K562 (cell line): ENCODE data around the gene SATB2. TPM values are rescaled to one million over a fixed set of nuclear protein-coding genes. Genes with fewer than 3 reads are reported as not detected.

Experiments used
- ATAC-seq: fragments of 200-7000 bp; cut with Tn5 transposase; 3 replicates; pipeline ENCODE4 v1.9.1; 2020; ENCODE audit warnings: moderate library complexity
- BruUV-seq: library from RNA; stranded (reverse); fragments of 400-500 nt; replicated peaks from 2 replicates; lab custom pipeline; 2021; lab: Mats Ljungman, UMichigan
- CTCF ChIA-PET: fragments of 300-600 bp; formaldehyde crosslinking; extraction: SDS; loops from one replicate; lab custom pipeline; 2021; ENCODE audit warnings: low intra/inter-chr PET ratio; lab: Yijun Ruan, JAX
- POLR2A ChIA-PET: fragments of 300-600, 350-650 bp; sonication (Branson Sonifier 250); formaldehyde crosslinking; extraction: SDS; loops from one replicate; lab custom pipeline; 2021; ENCODE audit warnings: antibody characterized with exemption, inconsistent platforms; lab: Yijun Ruan, JAX
- DNase-seq, 4 experiments: peaks; one replicate each; pipeline versions ENCODE4 v3.0.0 to v3.0.0-alpha.2; 2011 to 2018; ENCODE audit warnings: low spot score in 3 of 4, mixed read lengths in 3 of 4; ENCODE audit errors: extremely low read depth in 1 of 4
- FAIRE-seq: peaks from 2 replicates; lab custom pipeline; 2011; peaks lifted over from hg19 to GRCh38; lab: Jason Lieb, UNC
- H2AFZ ChIP-seq: 2 replicates; pipeline ENCODE4 v1.6.0; 2011; ENCODE audit warnings: low read depth, low read length, control low read depth, inconsistent platforms
- H3K27ac ChIP-seq: fragments of 200-600 bp; 3 replicates; pipeline ENCODE4 v1.8.0; 2011; ENCODE audit warnings: low read depth, mild to moderate bottlenecking, control low read depth, inconsistent platforms, low read length, moderate library complexity, mixed read lengths; ENCODE audit errors: extremely low read depth
- H3K27me3 ChIP-seq, 2 experiments: fragments of 300-600 bp in 1 of 2; 2 replicates in 1 of 2; 3 replicates in 1 of 2; pipeline versions ENCODE4 v1.6.0 to v1.8.0; 2011; ENCODE audit warnings: inconsistent platforms in 2 of 2, low read length in 2 of 2, mild to moderate bottlenecking in 1 of 2, mixed read lengths in 1 of 2, moderate library complexity in 1 of 2; ENCODE audit not compliant: control insufficient read depth in 2 of 2, insufficient read depth in 2 of 2
- H3K36me3 ChIP-seq: fragments of 300-600 bp; 3 replicates; pipeline ENCODE4 v1.8.0; 2011; ENCODE audit warnings: mild to moderate bottlenecking, low read length, inconsistent platforms; ENCODE audit not compliant: control insufficient read depth, insufficient read depth
- H3K4me1 ChIP-seq, 2 experiments: fragments of 200-600 bp in 1 of 2; replicated peaks in 1 of 2; 2 replicates in 1 of 2; 3 replicates in 1 of 2; pipeline versions ENCODE4 v1.5.1 to v1.8.0; 2011; ENCODE audit warnings: inconsistent platforms in 2 of 2, low read length in 2 of 2, mild to moderate bottlenecking in 1 of 2, mixed read lengths in 1 of 2, moderate library complexity in 1 of 2; ENCODE audit not compliant: control insufficient read depth in 2 of 2, insufficient read depth in 2 of 2
- H3K4me2 ChIP-seq: 2 replicates; pipeline ENCODE4 v1.6.1; 2011; ENCODE audit warnings: low read length, control low read depth, inconsistent platforms, mixed read lengths; ENCODE audit not compliant: insufficient read depth
- H3K4me3 ChIP-seq: fragments of 200-600 bp; sonication (generic), shearing (Covaris generic); 2 replicates; pipeline ENCODE4 v1.5.1; 2016; ENCODE audit warnings: control low read depth, inconsistent platforms
- H3K79me2 ChIP-seq: fragments of 200-600 bp; 3 replicates; pipeline ENCODE4 v1.8.0; 2011; ENCODE audit warnings: low read length, inconsistent platforms; ENCODE audit not compliant: control insufficient read depth, insufficient read depth
- H3K9ac ChIP-seq, 2 experiments: 2 replicates each; pipeline versions ENCODE4 v1.6.0 to v1.6.1; 2011; ENCODE audit warnings: low read depth in 2 of 2, low read length in 2 of 2, control low read depth in 1 of 2, inconsistent platforms in 1 of 2, mild to moderate bottlenecking in 1 of 2, mixed read lengths in 1 of 2; ENCODE audit not compliant: insufficient read depth in 1 of 2
- H3K9me1 ChIP-seq: one replicate; pipeline ENCODE4 v1.6.0; 2011; ENCODE audit warnings: inconsistent platforms, mild to moderate bottlenecking, low read length, moderate library complexity; ENCODE audit not compliant: control insufficient read depth, insufficient read depth
- H3K9me3 ChIP-seq: replicated peaks from 2 replicates; pipeline ENCODE4 v1.5.1; 2011; ENCODE audit warnings: low read depth, low read length, inconsistent platforms; ENCODE audit not compliant: control insufficient read depth, insufficient read depth
- H4K20me1 ChIP-seq: replicated peaks from 2 replicates; pipeline ENCODE4 v1.6.1; 2011; ENCODE audit warnings: low read length, inconsistent platforms, mixed read lengths; ENCODE audit not compliant: control insufficient read depth, insufficient read depth
- FOXO4 ChIP-seq: fragments of 450-650 bp; formaldehyde crosslinking; IDR thresholded peaks from 2 replicates; pipeline ENCODE4 v1.4.0; 2020; ENCODE audit warnings: mild to moderate bottlenecking, moderate library complexity
- KAT8 ChIP-seq: fragments of 450-650 bp; IDR thresholded peaks from 2 replicates; pipeline ENCODE4 v1.6.1; 2016; ENCODE audit warnings: low read depth, mild to moderate bottlenecking
- MED1 ChIP-seq: sonication (generic); formaldehyde crosslinking; IDR thresholded peaks from 2 replicates; pipeline ENCODE4 v1.8.1; 2023; ENCODE audit warnings: missing genetic modification reagents, borderline replicate concordance
- NR2F6 ChIP-seq: fragments of 450-650 bp; formaldehyde crosslinking; IDR thresholded peaks from 2 replicates; pipeline ENCODE4 v1.4.0; 2020; ENCODE audit warnings: mild to moderate bottlenecking
- RBM17 ChIP-seq: fragments of 200-400 bp; formaldehyde crosslinking; IDR thresholded peaks from 2 replicates; pipeline ENCODE4 v1.6.1; 2017; ENCODE audit warnings: low read depth, mild to moderate bottlenecking, low read length, borderline replicate concordance
- SP1 ChIP-seq: sonication (generic); formaldehyde crosslinking; IDR thresholded peaks from 2 replicates; pipeline ENCODE4 v1.8.1; 2022; ENCODE audit warnings: mild to moderate bottlenecking, missing genetic modification reagents
- TFAM ChIP-seq: fragments of 250-450 bp; sonication (Bioruptor Pico); conservative IDR thresholded peaks from 2 replicates; pipeline ENCODE4 v1.5.0; 2021; ENCODE audit warnings: mild to moderate bottlenecking, moderate library complexity
- ZNF134 ChIP-seq: fragments of 250-450 bp; sonication (Bioruptor Pico); conservative IDR thresholded peaks from 2 replicates; pipeline ENCODE4 v1.4.0; 2020
- WGBS: fragments of 100-300 bp; shearing (Covaris generic); methylation state at CpG from one replicate; pipeline ENCODE4 v1.1.6; 2016; ENCODE audit warnings: low coverage, mixed read lengths; ENCODE audit not compliant: insufficient coverage; ENCODE audit errors: missing lambda C conversion rate; 5-methylcytosine and 5-hydroxymethylcytosine counted together
- in situ Hi-C: fragments of 300-500 bp; cut with MboI; formaldehyde crosslinking; loops from 4 replicates; pipeline ENCODE4 v1.15.0; 2018; ENCODE audit warnings: inconsistent platforms, mixed read lengths
- intact Hi-C: fragments of 100-400 bp; cut with micrococcal nuclease; formaldehyde crosslinking; loops from 2 replicates; pipeline ENCODE4 v1.14.2; 2022
- polyA plus RNA-seq, 8 experiments: library from polyadenylated mRNA; depleted of rRNA in 4 of 8; stranded (reverse) in 5 of 8; unstranded in 3 of 8; fragments of >200 nt; fragmentation: Nextera tagmentation in 2 of 8; fragmentation: Illumina TruSeq in 1 of 8; extraction: Ambion mirVana in 2 of 8; extraction: Trizol in 1 of 8; gene quantifications; 2 replicates each; pipeline versions ENCODE4 v1.2.1 to v1.2.3, GENCODE V29; 2011 to 2014; ENCODE audit warnings: inconsistent platforms in 1 of 8, missing spikeins in 1 of 8
- total RNA-seq, 7 experiments: library from RNA; depleted of rRNA in 6 of 7; stranded (reverse); fragments of >200 nt in 6 of 7; fragmentation: Illumina TruSeq in 2 of 7; extraction: Trizol in 2 of 7; gene quantifications; 2 replicates each; pipeline versions ENCODE4 v1.2.1 to v1.2.3, GENCODE V29; 2011 to 2021; ENCODE audit warnings: low replicate concordance in 1 of 7
- TF ChIP-seq, protein P1 (sequence below): sonication (generic); formaldehyde crosslinking; IDR thresholded peaks from 2 replicates; pipeline ENCODE4 v1.8.1; 2022; ENCODE audit warnings: missing genetic modification reagents
- TF ChIP-seq, protein P2 (sequence below): fragments of 250-450 bp; sonication (Bioruptor Pico); IDR thresholded peaks from 2 replicates; pipeline ENCODE4 v1.5.0; 2021
- TF ChIP-seq, protein P3 (sequence below), 2 experiments: IDR thresholded peaks in 1 of 2; conservative IDR thresholded peaks in 1 of 2; 2 replicates each; pipeline ENCODE4 v1.6.1; 2016; ENCODE audit warnings: low read depth in 2 of 2, mild to moderate bottlenecking in 1 of 2, missing compliant biosample characterization in 1 of 2, missing genetic modification characterization in 1 of 2, moderate library complexity in 1 of 2
- TF ChIP-seq, protein P4 (sequence below): sonication (generic); formaldehyde crosslinking; IDR thresholded peaks from 2 replicates; pipeline ENCODE4 v1.8.1; 2023; ENCODE audit warnings: mild to moderate bottlenecking, missing genetic modification reagents

The SATB2 gene
- total and polyA plus RNA-seq, 9 of the 15 experiments (the other 6 are each of a cell fraction or from before 2014, with no cell fraction given): 4.5 to 34.0 (median 15.1) TPM

- TF ChIP-seq, protein P1, sequence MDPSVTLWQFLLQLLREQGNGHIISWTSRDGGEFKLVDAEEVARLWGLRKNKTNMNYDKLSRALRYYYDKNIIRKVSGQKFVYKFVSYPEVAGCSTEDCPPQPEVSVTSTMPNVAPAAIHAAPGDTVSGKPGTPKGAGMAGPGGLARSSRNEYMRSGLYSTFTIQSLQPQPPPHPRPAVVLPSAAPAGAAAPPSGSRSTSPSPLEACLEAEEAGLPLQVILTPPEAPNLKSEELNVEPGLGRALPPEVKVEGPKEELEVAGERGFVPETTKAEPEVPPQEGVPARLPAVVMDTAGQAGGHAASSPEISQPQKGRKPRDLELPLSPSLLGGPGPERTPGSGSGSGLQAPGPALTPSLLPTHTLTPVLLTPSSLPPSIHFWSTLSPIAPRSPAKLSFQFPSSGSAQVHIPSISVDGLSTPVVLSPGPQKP (CRISPR knock-in tag): no peak
- TF ChIP-seq RBM17: no peak
Observed at GRCh38 chr2:199309973-199310372, 147.8 kb downstream of the SATB2 start (continued).

- Histone ChIP-seq H3K9me3 (no peaks in the 10 kb centered on the region), H3K9ac (no peak overlapping the region), H3K4me3 (no peak overlapping the region), H3K4me1 (no peaks in the 10 kb centered on the region), H2AFZ (no peak overlapping the region), H3K36me3 (peaks cover 93% of the 10 kb centered on the region), H3K27me3 (no peaks in the 10 kb centered on the region), H3K27ac (no peak overlapping the region), H3K9me1 (no peaks in the 10 kb centered on the region), H3K4me2 (no peak overlapping the region), H3K79me2 (no peaks in the 10 kb centered on the region), H4K20me1 (no peaks in the 10 kb centered on the region)
- ChIA-PET POLR2A (no interaction called here), CTCF (no interaction called here)
- intact Hi-C loops: no loop called here
- TF ChIP-seq ZNF134 (CRISPR knock-in tag): no peak
- TF ChIP-seq, protein P2, sequence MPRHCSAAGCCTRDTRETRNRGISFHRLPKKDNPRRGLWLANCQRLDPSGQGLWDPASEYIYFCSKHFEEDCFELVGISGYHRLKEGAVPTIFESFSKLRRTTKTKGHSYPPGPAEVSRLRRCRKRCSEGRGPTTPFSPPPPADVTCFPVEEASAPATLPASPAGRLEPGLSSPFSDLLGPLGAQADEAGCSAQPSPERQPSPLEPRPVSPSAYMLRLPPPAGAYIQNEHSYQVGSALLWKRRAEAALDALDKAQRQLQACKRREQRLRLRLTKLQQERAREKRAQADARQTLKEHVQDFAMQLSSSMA (CRISPR knock-in tag): no peak
- TF ChIP-seq FOXO4 (CRISPR knock-in tag): no peak
- TF ChIP-seq, protein P3, sequence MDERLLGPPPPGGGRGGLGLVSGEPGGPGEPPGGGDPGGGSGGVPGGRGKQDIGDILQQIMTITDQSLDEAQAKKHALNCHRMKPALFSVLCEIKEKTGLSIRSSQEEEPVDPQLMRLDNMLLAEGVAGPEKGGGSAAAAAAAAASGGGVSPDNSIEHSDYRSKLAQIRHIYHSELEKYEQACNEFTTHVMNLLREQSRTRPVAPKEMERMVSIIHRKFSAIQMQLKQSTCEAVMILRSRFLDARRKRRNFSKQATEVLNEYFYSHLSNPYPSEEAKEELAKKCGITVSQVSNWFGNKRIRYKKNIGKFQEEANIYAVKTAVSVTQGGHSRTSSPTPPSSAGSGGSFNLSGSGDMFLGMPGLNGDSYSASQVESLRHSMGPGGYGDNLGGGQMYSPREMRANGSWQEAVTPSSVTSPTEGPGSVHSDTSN (CRISPR knock-in tag; IDR thresholded peaks at IDR 0.05; ENCODE audit: low read depth): no peak
- TF ChIP-seq, protein P3 (tag; conservative IDR thresholded peaks at IDR 0.05; ENCODE audit: low read depth): no peak
- TF ChIP-seq KAT8: no peak
- TF ChIP-seq NR2F6: no peak
- no peak for TF ChIP-seq MED1 (CRISPR knock-in tag)
- no peak for TF ChIP-seq TFAM (CRISPR knock-in tag)
- TF ChIP-seq, protein P4, sequence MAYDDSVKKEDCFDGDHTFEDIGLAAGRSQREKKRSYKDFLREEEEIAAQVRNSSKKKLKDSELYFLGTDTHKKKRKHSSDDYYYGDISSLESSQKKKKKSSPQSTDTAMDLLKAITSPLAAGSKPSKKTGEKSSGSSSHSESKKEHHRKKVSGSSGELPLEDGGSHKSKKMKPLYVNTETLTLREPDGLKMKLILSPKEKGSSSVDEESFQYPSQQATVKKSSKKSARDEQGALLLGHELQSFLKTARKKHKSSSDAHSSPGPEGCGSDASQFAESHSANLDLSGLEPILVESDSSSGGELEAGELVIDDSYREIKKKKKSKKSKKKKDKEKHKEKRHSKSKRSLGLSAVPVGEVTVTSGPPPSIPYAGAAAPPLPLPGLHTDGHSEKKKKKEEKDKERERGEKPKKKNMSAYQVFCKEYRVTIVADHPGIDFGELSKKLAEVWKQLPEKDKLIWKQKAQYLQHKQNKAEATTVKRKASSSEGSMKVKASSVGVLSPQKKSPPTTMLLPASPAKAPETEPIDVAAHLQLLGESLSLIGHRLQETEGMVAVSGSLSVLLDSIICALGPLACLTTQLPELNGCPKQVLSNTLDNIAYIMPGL (CRISPR knock-in tag): no peak
- no peak for TF ChIP-seq SP1
- WGBS: 94% methylated on average over 4 of the region's 4 CpGs
- in situ Hi-C loops: no loop called here
- no TSS peak for BruUV-seq
- DNase-seq: no peak
- no peak for ATAC-seq
- no peak for FAIRE-seq
Observed at GRCh38 chr2:199309411-199309810, 148.3 kb downstream of the SATB2 start.
